PFSK-1 (cell line): ENCODE results near the gene NOXA1.

ENCODE experiments used
- FOXP2 ChIP-seq: optimal IDR thresholded peaks from 2 replicates; pipeline ENCODE3; 2011; ENCODE audit warnings: borderline replicate concordance, control low read depth, inconsistent platforms; ENCODE audit not compliant: insufficient read depth; ENCODE audit errors: extremely low read length, extremely low read depth
- POLR2AphosphoS5 ChIP-seq: IDR thresholded peaks from 2 replicates; pipeline ENCODE4 v1.6.1; 2012; ENCODE audit warnings: low read depth, mild to moderate bottlenecking, control low read depth, low read length, moderate library complexity
- REST ChIP-seq, 2 experiments: IDR thresholded peaks; 2 replicates each; pipeline versions ENCODE4 v1.6.1 to v1.8.0; 2011 to 2012; ENCODE audit warnings: low read depth in 2 of 2, low read length in 2 of 2, control low read depth in 1 of 2, inconsistent platforms in 1 of 2, mild to moderate bottlenecking in 1 of 2, moderate library complexity in 1 of 2; ENCODE audit not compliant: insufficient read depth in 1 of 2
- SIN3A ChIP-seq: IDR thresholded peaks from 2 replicates; pipeline ENCODE4 v1.6.1; 2012; ENCODE audit warnings: mild to moderate bottlenecking, low read length, moderate library complexity, borderline replicate concordance; ENCODE audit not compliant: insufficient read depth
- TAF1 ChIP-seq: IDR thresholded peaks from 2 replicates; pipeline ENCODE4 v1.6.1; 2012; ENCODE audit warnings: low read length, control low read depth, borderline replicate concordance; ENCODE audit not compliant: insufficient read depth

The NOXA1 gene

DNA sequence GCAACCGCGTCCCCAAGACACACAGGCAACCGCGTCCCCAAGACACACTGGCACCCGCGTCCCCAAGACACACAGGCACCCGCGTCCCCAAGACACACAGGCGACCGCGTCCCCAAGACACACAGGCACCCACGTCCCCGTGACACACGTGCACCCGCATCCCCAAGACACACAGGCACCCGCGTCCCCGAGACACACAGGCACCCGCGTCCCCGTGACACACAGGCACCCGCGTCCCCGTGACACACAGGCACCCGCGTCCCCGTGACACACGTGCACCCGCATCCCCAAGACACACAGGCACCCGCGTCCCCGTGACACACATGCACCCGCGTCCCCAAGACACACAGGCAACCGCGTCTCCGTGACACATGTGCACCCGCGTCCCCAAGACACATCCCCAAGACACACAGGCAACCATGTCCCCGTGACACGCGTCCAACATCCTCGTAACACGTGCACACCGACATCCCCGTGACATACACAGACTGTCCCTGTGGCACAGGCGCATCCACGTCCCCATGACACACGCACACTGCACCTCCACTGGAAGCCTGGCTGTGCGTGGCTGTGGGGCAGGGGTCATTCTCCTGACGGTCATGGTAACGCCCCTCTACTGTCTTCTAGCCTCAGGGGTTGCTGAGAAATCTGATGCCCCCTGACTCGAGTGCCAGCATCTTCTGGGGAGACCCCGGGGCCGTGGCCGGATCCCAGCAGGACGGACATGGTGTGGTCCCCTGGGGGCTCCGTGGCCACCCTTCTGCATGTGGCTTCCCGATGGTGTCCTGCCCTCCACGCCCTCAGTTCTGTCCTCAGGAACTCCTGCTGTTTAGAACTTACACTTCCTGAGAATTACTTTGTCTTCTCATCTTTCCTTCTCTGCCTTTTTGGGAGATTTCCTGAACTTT lies 24.4 kb upstream of the NOXA1 start:
- TF ChIP-seq SIN3A = no peak

DNA sequence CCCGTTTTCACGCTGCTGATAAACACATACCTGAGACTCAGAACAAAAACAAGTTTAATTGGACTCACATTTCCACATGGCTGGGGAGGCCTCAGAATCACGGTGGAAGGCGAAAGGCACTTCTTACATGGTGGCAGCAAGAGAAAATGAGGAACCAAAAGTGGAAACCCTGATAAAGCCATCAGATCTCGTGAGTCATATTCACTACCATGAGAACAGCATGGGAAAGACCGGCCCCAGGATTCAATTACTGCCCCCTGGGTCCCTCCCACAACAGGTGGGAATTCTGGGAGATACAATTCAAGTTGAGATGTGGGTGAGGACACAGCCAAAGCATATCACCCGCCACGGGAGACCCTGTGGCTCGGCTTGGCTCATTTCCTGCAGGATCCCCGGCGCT lies 20.4 kb upstream of the NOXA1 start:
- TF ChIP-seq FOXP2 (no peak), POLR2AphosphoS5 (no peak), REST (IDR thresholded peaks at IDR 0.05; ENCODE audit: insufficient read depth in 1 of 2, low read depth in 2 of 2, low read length in 2 of 2) (no peak), SIN3A (no peak), TAF1 (no peak)

DNA sequence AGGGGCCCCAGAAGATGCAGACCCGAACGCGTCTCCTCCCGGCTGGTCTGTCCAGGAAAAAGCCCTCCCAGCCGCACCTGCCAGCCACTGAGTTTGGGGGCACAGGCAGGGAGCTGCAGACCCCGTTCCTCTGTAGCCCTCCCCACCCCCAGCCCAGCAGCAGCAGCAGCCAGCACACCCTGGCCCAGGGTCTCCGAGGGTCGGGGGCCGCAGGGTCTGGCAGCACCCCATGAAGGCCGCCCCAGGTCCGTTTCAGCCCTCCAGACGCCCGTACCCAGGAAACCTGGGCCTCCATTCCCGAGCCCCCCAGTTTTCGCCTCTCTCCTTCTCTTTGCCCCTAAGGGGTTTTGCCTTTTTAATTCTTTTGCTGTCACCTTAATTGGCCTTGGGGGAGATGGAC lies 19.9 kb upstream of the NOXA1 start:
- TF ChIP-seq SIN3A = no peak
- TF ChIP-seq TAF1 = no peak
- no peak for TF ChIP-seq POLR2AphosphoS5
- TF ChIP-seq FOXP2 = no peak
- TF ChIP-seq REST (IDR thresholded peaks at IDR 0.05; ENCODE audit: insufficient read depth in 1 of 2, low read depth in 2 of 2, low read length in 2 of 2) = no peak

DNA sequence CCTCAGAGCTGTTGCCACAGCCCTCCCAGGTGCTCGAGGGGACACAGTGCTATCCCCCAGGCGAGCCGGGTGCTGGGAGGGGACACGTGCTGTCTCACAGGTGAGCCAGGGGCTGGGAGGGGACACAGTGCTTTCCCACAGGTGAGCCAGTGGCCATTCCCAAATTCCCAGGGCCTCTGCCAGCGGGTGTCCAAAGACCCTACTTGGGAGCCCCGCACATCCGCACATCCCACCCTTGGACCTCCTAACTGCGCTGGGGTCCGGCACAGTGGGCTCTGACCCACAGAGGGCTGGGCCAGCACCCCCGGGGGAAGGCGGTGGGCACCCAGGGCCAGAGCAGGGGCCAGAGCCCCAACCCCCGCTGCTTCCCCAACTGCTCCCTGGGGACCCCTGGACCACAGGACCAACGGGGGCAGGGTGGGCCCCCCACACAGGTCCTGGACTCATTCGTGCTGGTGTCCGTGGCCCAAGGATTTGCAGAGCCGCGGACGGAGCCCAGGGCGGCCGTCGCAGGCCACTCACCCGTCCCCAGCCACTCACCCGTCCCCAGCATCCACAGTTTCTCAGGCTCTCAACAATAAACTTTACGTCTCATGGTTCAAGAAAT lies 18.1 kb upstream of the NOXA1 start:
- TF ChIP-seq REST (IDR thresholded peaks at IDR 0.05; ENCODE audit: insufficient read depth in 1 of 2, low read depth in 2 of 2, low read length in 2 of 2) (no peak), FOXP2 (no peak), TAF1 (no peak), POLR2AphosphoS5 (no peak), SIN3A (no peak)

- no peak for TF ChIP-seq REST (IDR thresholded peaks at IDR 0.05; ENCODE audit: insufficient read depth in 1 of 2, low read depth in 2 of 2, low read length in 2 of 2)
- no peak for TF ChIP-seq FOXP2
- no peak for TF ChIP-seq SIN3A
- no peak for TF ChIP-seq POLR2AphosphoS5
- no peak for TF ChIP-seq TAF1
Measured at GRCh38 chr9:137405677-137406081, 17.5 kb upstream of the NOXA1 start.
